HepG2 (cell line): ENCODE results near the gene ST3GAL5. TPM values are rescaled to one million over a fixed set of nuclear protein-coding genes. Genes with fewer than 3 reads are reported as not detected.

ENCODE experiments used
- ATAC-seq: fragments of 200-7000 bp; cut with Tn5 transposase; 3 replicates; pipeline ENCODE4 v1.9.1; 2020; ENCODE audit warnings: mild to moderate bottlenecking, moderate library complexity
- BruUV-seq: library from RNA; stranded (reverse); fragments of 400-500 nt; replicated peaks from 2 replicates; lab custom pipeline; 2021; lab: Mats Ljungman, UMichigan
- CTCF ChIA-PET: fragments of 300-600 bp; formaldehyde crosslinking; extraction: SDS; loops from one replicate; lab custom pipeline; 2021; ENCODE audit warnings: low total read pairs, inconsistent platforms, low intra/inter-chr PET ratio; lab: Yijun Ruan, JAX
- POLR2A ChIA-PET: fragments of 350-600 bp; sonication (Branson Sonifier 250); formaldehyde crosslinking; loops from one replicate; lab custom pipeline; 2020; ENCODE audit warnings: antibody characterized with exemption, inconsistent platforms; lab: Yijun Ruan, JAX
- DNase-seq: peaks from one replicate; pipeline ENCODE4 v3.0.0-alpha.2; 2015; ENCODE audit warnings: low spot score
- FAIRE-seq: peaks from 3 replicates; lab custom pipeline; 2011; peaks lifted over from hg19 to GRCh38; lab: Jason Lieb, UNC
- H2AFZ ChIP-seq: one replicate; pipeline ENCODE4 v1.6.1; 2011; ENCODE audit warnings: low read length, inconsistent platforms
- H3K27ac ChIP-seq: fragments of 300-600 bp; 3 replicates; pipeline ENCODE4 v1.8.0; 2011; ENCODE audit warnings: mixed run types, mild to moderate bottlenecking, mixed read lengths, low read length, inconsistent platforms; ENCODE audit not compliant: insufficient read depth; ENCODE audit errors: extremely low read length
- H3K27me3 ChIP-seq, 2 experiments: fragments of 200-600 bp in 1 of 2; 2 replicates in 1 of 2; 3 replicates in 1 of 2; pipeline versions ENCODE4 v1.6.0 to v1.8.0; 2011; ENCODE audit warnings: low read length in 2 of 2, mild to moderate bottlenecking in 2 of 2, moderate library complexity in 2 of 2, inconsistent platforms in 1 of 2; ENCODE audit not compliant: insufficient read depth in 2 of 2, control insufficient read depth in 1 of 2
- H3K36me3 ChIP-seq, 2 experiments: fragments of 200-600 bp in 1 of 2; replicated peaks in 1 of 2; 2 replicates in 1 of 2; 3 replicates in 1 of 2; pipeline versions ENCODE4 v1.5.1 to v1.8.0; 2011; ENCODE audit warnings: low read length in 2 of 2, inconsistent platforms in 1 of 2; ENCODE audit not compliant: insufficient read depth in 2 of 2, control insufficient read depth in 1 of 2
- H3K4me1 ChIP-seq: 2 replicates; pipeline ENCODE4 v1.5.1; 2012; ENCODE audit warnings: low read length, inconsistent platforms; ENCODE audit not compliant: insufficient read depth
- H3K4me2 ChIP-seq: 2 replicates; pipeline ENCODE4 v1.6.0; 2011; ENCODE audit warnings: low read depth, low read length, inconsistent platforms
- H3K4me3 ChIP-seq, 3 experiments: fragments of 200-600 bp in 1 of 3; sonication (generic), shearing (Covaris generic) in 1 of 3; replicated peaks in 1 of 3; 2 replicates each; pipeline ENCODE4 v1.5.1; 2011 to 2016; ENCODE audit warnings: low read length in 3 of 3, inconsistent platforms in 2 of 3, low read depth in 2 of 3, mild to moderate bottlenecking in 2 of 3, control low read depth in 1 of 3, mixed read lengths in 1 of 3; ENCODE audit not compliant: insufficient read depth in 1 of 3
- H3K79me2 ChIP-seq: one replicate; pipeline ENCODE4 v1.6.1; 2011; ENCODE audit warnings: low read length, inconsistent platforms; ENCODE audit not compliant: insufficient read depth
- H3K9ac ChIP-seq: 2 replicates; pipeline ENCODE4 v1.6.0; 2011; ENCODE audit warnings: mild to moderate bottlenecking, low read depth, low read length, inconsistent platforms; ENCODE audit not compliant: insufficient read depth
- H3K9me3 ChIP-seq: 2 replicates; pipeline ENCODE4 v1.5.1; 2012; ENCODE audit warnings: mild to moderate bottlenecking, low read length
- H4K20me1 ChIP-seq: 2 replicates; pipeline ENCODE4 v1.6.0; 2011; ENCODE audit warnings: inconsistent platforms, mild to moderate bottlenecking, low read length, moderate library complexity; ENCODE audit not compliant: insufficient read depth
- DDIT3 ChIP-seq: sonication (generic); formaldehyde crosslinking; IDR thresholded peaks from 2 replicates; pipeline ENCODE4 v1.4.0; 2020; ENCODE audit warnings: mild to moderate bottlenecking, missing genetic modification reagents
- FOXJ3 ChIP-seq: sonication (generic); formaldehyde crosslinking; IDR thresholded peaks from 2 replicates; pipeline ENCODE4 v1.4.0; 2020; ENCODE audit warnings: missing genetic modification reagents, mild to moderate bottlenecking, borderline replicate concordance
- HMGA1 ChIP-seq: sonication (generic); formaldehyde crosslinking; conservative IDR thresholded peaks from 2 replicates; pipeline ENCODE4 v1.4.0; 2020; ENCODE audit warnings: missing genetic modification reagents
- IKZF1 ChIP-seq: fragments of 450-650 bp; IDR thresholded peaks from 2 replicates; pipeline ENCODE4 v1.7.1; 2016
- IRX3 ChIP-seq: sonication (generic); formaldehyde crosslinking; IDR thresholded peaks from 2 replicates; pipeline ENCODE4 v1.8.1; 2023; ENCODE audit warnings: mild to moderate bottlenecking, low read depth, missing genetic modification reagents, borderline replicate concordance
- MAFF ChIP-seq: IDR thresholded peaks from 2 replicates; pipeline ENCODE4 v1.6.1; 2011; ENCODE audit warnings: low read depth, low read length, improper control_type of control experiment
- MTF1 ChIP-seq: sonication (generic); formaldehyde crosslinking; IDR thresholded peaks from 2 replicates; pipeline ENCODE4 v1.5.0; 2020; ENCODE audit warnings: missing genetic modification reagents
- NFAT5 ChIP-seq: sonication (generic); formaldehyde crosslinking; IDR thresholded peaks from 2 replicates; pipeline ENCODE4 v1.4.0; 2020; ENCODE audit warnings: missing genetic modification reagents
- NFYC ChIP-seq: IDR thresholded peaks from 2 replicates; pipeline ENCODE4 v1.6.1; 2016; ENCODE audit warnings: missing genetic modification reagents, missing compliant biosample characterization
- ONECUT2 ChIP-seq: sonication (generic); formaldehyde crosslinking; IDR thresholded peaks from 2 replicates; pipeline ENCODE4 v1.4.0; 2020; ENCODE audit warnings: missing genetic modification reagents
- ZBTB33 ChIP-seq: sonication (generic); formaldehyde crosslinking; IDR thresholded peaks from 2 replicates; pipeline ENCODE4 v1.4.0; 2020; ENCODE audit warnings: missing genetic modification reagents
- ZNF30 ChIP-seq: sonication (generic); formaldehyde crosslinking; IDR thresholded peaks from 2 replicates; pipeline ENCODE4 v1.5.0; 2020; ENCODE audit warnings: mild to moderate bottlenecking, missing genetic modification reagents
- ZNF317 ChIP-seq: sonication (generic); formaldehyde crosslinking; IDR thresholded peaks from 2 replicates; pipeline ENCODE4 v1.5.0; 2020; ENCODE audit warnings: mild to moderate bottlenecking, missing genetic modification reagents
- ZNF562 ChIP-seq: sonication (generic); formaldehyde crosslinking; IDR thresholded peaks from 2 replicates; pipeline ENCODE4 v1.8.0; 2022; ENCODE audit warnings: missing genetic modification reagents, borderline replicate concordance
- ZNF784 ChIP-seq: sonication (generic); formaldehyde crosslinking; IDR thresholded peaks from 2 replicates; pipeline ENCODE4 v1.5.1; 2020; ENCODE audit warnings: missing genetic modification reagents, mild to moderate bottlenecking, borderline replicate concordance
- WGBS: methylation state at CpG from one replicate; pipeline ENCODE4 v1.1.6; 2017; ENCODE audit warnings: low lambda C conversion rate; 5-methylcytosine and 5-hydroxymethylcytosine counted together
- in situ Hi-C: cut with HindIII; loops from 2 replicates; pipeline ENCODE4 v1.10.0; 2017; ENCODE audit warnings: low pct_unique_long_range_greater_than_20kb; ENCODE audit not compliant: extremely low pct_ligation_motif_present
- intact Hi-C: fragments of 100-400 bp; cut with micrococcal nuclease; formaldehyde crosslinking; loops from one replicate; pipeline ENCODE4 v1.10.0; 2022; ENCODE audit not compliant: unreplicated experiment
- polyA plus RNA-seq, 8 experiments: library from polyadenylated mRNA; depleted of rRNA in 3 of 8; stranded (reverse) in 7 of 8; unstranded in 1 of 8; fragments of >200 nt; fragmentation: Illumina TruSeq in 4 of 8; extraction: Trizol in 4 of 8; gene quantifications; 2 replicates each; pipeline versions ENCODE4 v1.2.1 to v1.2.3, GENCODE V29; 2011 to 2016; ENCODE audit warnings: low read depth in 4 of 8, missing spikeins in 1 of 8, mixed read lengths in 1 of 8; ENCODE audit not compliant: insufficient read depth in 1 of 8
- total RNA-seq, 5 experiments: library from RNA; depleted of rRNA; stranded (reverse); fragments of >200 nt; fragmentation: Illumina TruSeq; extraction: Trizol; gene quantifications; 2 replicates each; pipeline ENCODE4 v1.2.3, GENCODE V29; 2016; ENCODE audit warnings: low read depth in 1 of 5
- TF ChIP-seq, protein P1 (sequence below): sonication (generic); formaldehyde crosslinking; IDR thresholded peaks from 2 replicates; pipeline ENCODE4 v1.5.0; 2020; ENCODE audit warnings: mild to moderate bottlenecking, missing genetic modification reagents, moderate library complexity

Gene ST3GAL5
- total and polyA plus RNA-seq, 2 of the 13 experiments (the other 11 are each of a cell fraction or from before 2014, with no cell fraction given), result 1.3 to 2.0 TPM

GRCh38 chr2:85873679-85874078 lies 15.1 kb downstream of the ST3GAL5 start:
- no peaks in the 10 kb centered on the region for H4K20me1 ChIP-seq
- peaks cover 0 to 11% of the 10 kb centered on the region in 2 experiments; a peak in 4 of 5 replicates for H3K27me3 ChIP-seq
- 39% methylated on average over 4 of the region's 4 CpGs for WGBS
- ChIA-PET CTCF (interaction anchor here (1.4 kb wide), 1 partner anchor 145 kb away, joined by 7 read pairs; no protein-coding TSS in a partner anchor), POLR2A (no interaction called here)
- no peaks in the 10 kb centered on the region for H3K4me1 ChIP-seq
- no peaks in the 10 kb centered on the region for H3K79me2 ChIP-seq
- intact Hi-C loops, result no loop called here
- H3K9ac ChIP-seq, result no peak overlapping the region
- DNase-seq, result no peak
- peak; percentile 87 for ATAC-seq
- H3K4me3 ChIP-seq, result no peak overlapping the region
- in situ Hi-C loops, result no loop called here
- H2AFZ ChIP-seq, result no peak overlapping the region
- H3K36me3 ChIP-seq, result no peaks in the 10 kb centered on the region
- H3K9me3 ChIP-seq, result no peaks in the 10 kb centered on the region
- H3K4me2 ChIP-seq, result no peak overlapping the region
- FAIRE-seq, result no peak
- no TSS peak for BruUV-seq
- H3K27ac ChIP-seq, result no peak overlapping the region
- no peak for TF ChIP-seq ZNF562 (CRISPR knock-in tag)
- peak; percentile 65 for TF ChIP-seq MAFF
- no peak for TF ChIP-seq ZNF317 (CRISPR knock-in tag)
- TF ChIP-seq ZNF784 (CRISPR knock-in tag), result no peak
- no peak for TF ChIP-seq DDIT3 (CRISPR knock-in tag)
- TF ChIP-seq HMGA1 (CRISPR knock-in tag), result no peak
- TF ChIP-seq, protein P1, sequence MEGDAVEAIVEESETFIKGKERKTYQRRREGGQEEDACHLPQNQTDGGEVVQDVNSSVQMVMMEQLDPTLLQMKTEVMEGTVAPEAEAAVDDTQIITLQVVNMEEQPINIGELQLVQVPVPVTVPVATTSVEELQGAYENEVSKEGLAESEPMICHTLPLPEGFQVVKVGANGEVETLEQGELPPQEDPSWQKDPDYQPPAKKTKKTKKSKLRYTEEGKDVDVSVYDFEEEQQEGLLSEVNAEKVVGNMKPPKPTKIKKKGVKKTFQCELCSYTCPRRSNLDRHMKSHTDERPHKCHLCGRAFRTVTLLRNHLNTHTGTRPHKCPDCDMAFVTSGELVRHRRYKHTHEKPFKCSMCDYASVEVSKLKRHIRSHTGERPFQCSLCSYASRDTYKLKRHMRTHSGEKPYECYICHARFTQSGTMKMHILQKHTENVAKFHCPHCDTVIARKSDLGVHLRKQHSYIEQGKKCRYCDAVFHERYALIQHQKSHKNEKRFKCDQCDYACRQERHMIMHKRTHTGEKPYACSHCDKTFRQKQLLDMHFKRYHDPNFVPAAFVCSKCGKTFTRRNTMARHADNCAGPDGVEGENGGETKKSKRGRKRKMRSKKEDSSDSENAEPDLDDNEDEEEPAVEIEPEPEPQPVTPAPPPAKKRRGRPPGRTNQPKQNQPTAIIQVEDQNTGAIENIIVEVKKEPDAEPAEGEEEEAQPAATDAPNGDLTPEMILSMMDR (CRISPR knock-in tag), result peak; percentile 25; the same call in 1 of the 2 replicates
- no peak for TF ChIP-seq IRX3
- no peak for TF ChIP-seq ZBTB33 (CRISPR knock-in tag)
- TF ChIP-seq ZNF30 (CRISPR knock-in tag), result no peak
- TF ChIP-seq NFAT5 (CRISPR knock-in tag), result no peak
- no peak for TF ChIP-seq IKZF1
- TF ChIP-seq ONECUT2 (CRISPR knock-in tag), result no peak
- TF ChIP-seq MTF1 (CRISPR knock-in tag), result no peak
- no peak for TF ChIP-seq FOXJ3 (CRISPR knock-in tag)
- TF ChIP-seq NFYC (CRISPR knock-in tag), result no peak
